MCF 10A (cell line): ENCODE measurements around the gene ODAD3. TPM values are rescaled to one million over a fixed set of nuclear protein-coding genes. Genes with fewer than 3 reads are reported as not detected.
A peak's percentile ranks its signal among the peaks of the same experiment; 100 is the strongest.
"Not testable (repeated sequence)": the region's sequence is repeated elsewhere in the genome, so short reads cannot be mapped to it uniquely, and the experiment has no call there.

ENCODE experiments used
- BruUV-seq: library from RNA; stranded (reverse); fragments of 400-500 nt; replicated peaks from 2 replicates; lab custom pipeline; 2021; lab: Mats Ljungman, UMichigan
- CTCF ChIA-PET: fragments of 300-600 bp; sonication (Branson Sonifier 250); formaldehyde crosslinking; extraction: SDS; loops from one replicate; lab custom pipeline; 2021; ENCODE audit warnings: antibody characterized with exemption, inconsistent platforms; lab: Yijun Ruan, JAX
- POLR2A ChIA-PET: fragments of 300-600, 350-650 bp; sonication (Branson Sonifier 250); formaldehyde crosslinking; extraction: SDS; loops from one replicate; lab custom pipeline; 2020; ENCODE audit warnings: antibody characterized with exemption, inconsistent platforms; lab: Yijun Ruan, JAX
- DNase-seq: peaks from one replicate; pipeline ENCODE4 v3.0.0-alpha.2; 2018; ENCODE audit not compliant: unreplicated experiment
- H3K27ac Mint-ChIP-seq: one replicate; pipeline ENCODE4 v1.8.0; 2022; ENCODE audit warnings: mild to moderate bottlenecking, low read depth, mixed read lengths; ENCODE audit not compliant: unreplicated experiment
- H3K27me3 Mint-ChIP-seq: one replicate; pipeline ENCODE4 v1.8.0; 2022; ENCODE audit warnings: mixed read lengths; ENCODE audit not compliant: insufficient read depth, unreplicated experiment
- H3K36me3 Mint-ChIP-seq: one replicate; pipeline ENCODE4 v1.8.0; 2022; ENCODE audit warnings: mild to moderate bottlenecking, moderate library complexity, mixed read lengths; ENCODE audit not compliant: insufficient read depth, unreplicated experiment
- H3K4me1 Mint-ChIP-seq: one replicate; pipeline ENCODE4 v1.8.0; 2022; ENCODE audit warnings: mixed read lengths; ENCODE audit not compliant: insufficient read depth, unreplicated experiment
- H3K4me3 Mint-ChIP-seq: one replicate; pipeline ENCODE4 v1.8.0; 2022; ENCODE audit warnings: mild to moderate bottlenecking, moderate library complexity, mixed read lengths; ENCODE audit not compliant: unreplicated experiment
- H3K9me3 Mint-ChIP-seq: one replicate; pipeline ENCODE4 v1.8.0; 2022; ENCODE audit warnings: mixed read lengths; ENCODE audit not compliant: unreplicated experiment
- CTCF ChIP-seq: fragments of 200-600 bp; IDR thresholded peaks from one replicate; pipeline ENCODE4 v1.8.0; 2022; ENCODE audit warnings: antibody characterized with exemption, mild to moderate bottlenecking; ENCODE audit not compliant: unreplicated experiment
- intact Hi-C: fragments of 100-400 bp; cut with micrococcal nuclease; formaldehyde crosslinking; loops from 2 replicates; pipeline ENCODE4 v1.14.1; 2022
- total RNA-seq: library from RNA; stranded (reverse); gene quantifications from 2 replicates; pipeline ENCODE4 v1.2.3, GENCODE V29; 2022

The ODAD3 gene
- total RNA-seq, 1 experiment from 2014 or later = 0.30 TPM

GRCh38 chr19:11434703-11435056, 241 bp downstream of the ODAD3 start:
- Mint-ChIP-seq H3K9me3 (no peaks in the 10 kb centered on the region), H3K4me1 (no peaks in the 10 kb centered on the region), H3K27ac (peak overlapping the region; percentile 96), H3K4me3 (peak overlapping the region; percentile 100), H3K36me3 (peaks cover 30% of the 10 kb centered on the region), H3K27me3 (no peaks in the 10 kb centered on the region)
- intact Hi-C loops = loop anchor here (2.0 kb wide), 1 partner anchor 54 kb away; no protein-coding TSS in a partner anchor
- ChIA-PET CTCF (interaction anchor here (0.5 to 1.5 kb wide), 5 partner anchors 8 to 153 kb away, joined by 3 to 8 read pairs (median 4); no protein-coding TSS in a partner anchor), POLR2A (interaction anchor here (0.6 to 1.7 kb wide), 15 partner anchors 11 to 640 kb away, joined by 3 to 12 read pairs (median 3); partner anchors contain the start of genes CCDC159, ELOF1, LDLR and SWSAP1)
- DNase-seq = no peak
- no peak for TF ChIP-seq CTCF
- BruUV-seq = no TSS peak

- H3K4me1 Mint-ChIP-seq, DNase-seq, H3K27me3 Mint-ChIP-seq, POLR2A ChIA-PET, H3K9me3 Mint-ChIP-seq, intact Hi-C loops, CTCF ChIA-PET, H3K4me3 Mint-ChIP-seq, H3K27ac Mint-ChIP-seq, BruUV-seq: not testable (repeated sequence)
- H3K36me3 Mint-ChIP-seq = peaks cover 23% of the 10 kb centered on the region
These were observed 1.4 kb downstream of the ODAD3 start for GRCh38 chr19:11433526-11433925.

GRCh38 chr19:11426656-11427055, 8.3 kb downstream of the ODAD3 start:
- ChIA-PET CTCF (interaction anchor here (0.7 to 1.0 kb wide), 2 partner anchors 9 to 608 kb away, joined by 3 to 4 read pairs; partner anchors contain the start of genes ODAD3 and PRKCSH), POLR2A (no interaction called here)
- Mint-ChIP-seq H3K36me3 (no peaks in the 10 kb centered on the region), H3K9me3 (no peaks in the 10 kb centered on the region), H3K27me3 (peaks cover 11% of the 10 kb centered on the region), H3K27ac (no peak overlapping the region), H3K4me1 (no peaks in the 10 kb centered on the region), H3K4me3 (no peak overlapping the region)
- no peak for TF ChIP-seq CTCF
- intact Hi-C loops = no loop called here
- no TSS peak for BruUV-seq
- DNase-seq = no peak

GRCh38 chr19:11425719-11426457, 9.0 kb downstream of the ODAD3 start:
- DNase-seq = no peak
- Mint-ChIP-seq H3K27ac (no peak overlapping the region), H3K9me3 (no peaks in the 10 kb centered on the region), H3K36me3 (no peaks in the 10 kb centered on the region), H3K4me1 (no peaks in the 10 kb centered on the region), H3K27me3 (peaks cover 11% of the 10 kb centered on the region), H3K4me3 (no peak overlapping the region)
- POLR2A ChIA-PET = no interaction called here
- CTCF ChIA-PET = interaction anchor here (0.5 to 1.0 kb wide), 3 partner anchors 10 to 607 kb away, joined by 3 to 5 read pairs (median 4); partner anchors contain the start of genes ODAD3 and PRKCSH
- intact Hi-C loops = no loop called here
- no TSS peak for BruUV-seq
- no peak for TF ChIP-seq CTCF
